Type B pancreatic cell (in vitro differentiated cells): Measurements from ENCODE around the gene CCDC38. TPM values are rescaled to one million over a fixed set of nuclear protein-coding genes. Genes with fewer than 3 reads are reported as not detected.

Experiments
- DNase-seq: peaks from one replicate; pipeline ENCODE4 v3.0.0; 2021; ENCODE audit warnings: mixed read lengths; ENCODE audit not compliant: unreplicated experiment; ENCODE audit errors: extremely low spot score
- H3K27ac Mint-ChIP-seq: 2 replicates; pipeline ENCODE4 v1.8.0; 2021; ENCODE audit warnings: mild to moderate bottlenecking, mixed read lengths
- H3K27me3 Mint-ChIP-seq: 2 replicates; pipeline ENCODE4 v1.8.0; 2021; ENCODE audit warnings: mixed read lengths
- H3K36me3 Mint-ChIP-seq: 2 replicates; pipeline ENCODE4 v1.8.0; 2021; ENCODE audit warnings: mixed read lengths
- H3K4me1 Mint-ChIP-seq: one replicate; pipeline ENCODE4 v1.8.0; 2021; ENCODE audit warnings: mixed read lengths; ENCODE audit not compliant: unreplicated experiment
- H3K4me3 Mint-ChIP-seq: 2 replicates; pipeline ENCODE4 v1.8.0; 2021; ENCODE audit warnings: mild to moderate bottlenecking, mixed read lengths
- H3K9me3 Mint-ChIP-seq: 2 replicates; pipeline ENCODE4 v1.8.0; 2021; ENCODE audit warnings: mixed read lengths
- total RNA-seq: library from RNA; stranded (reverse); gene quantifications from 2 replicates; pipeline ENCODE4 v1.2.1, GENCODE V29; 2021; ENCODE audit warnings: low replicate concordance
- TF ChIP-seq, protein P1 (sequence below): fragments of 200-600 bp; sonication (generic); conservative IDR thresholded peaks from 2 replicates; pipeline ENCODE4 v1.5.0; 2021; ENCODE audit warnings: antibody characterized with exemption, mild to moderate bottlenecking

CCDC38 gene
- total RNA-seq, 1 donor from 2014 or later: 0.29 TPM

- peaks cover 3% of the 10 kb centered on the region for H3K27me3 Mint-ChIP-seq
- no peak overlapping the region for H3K4me3 Mint-ChIP-seq
- DNase-seq: no peak
- no peaks in the 10 kb centered on the region for H3K9me3 Mint-ChIP-seq
- H3K4me1 Mint-ChIP-seq: peaks cover 4% of the 10 kb centered on the region
- H3K36me3 Mint-ChIP-seq: no peaks in the 10 kb centered on the region
- TF ChIP-seq, protein P1, sequence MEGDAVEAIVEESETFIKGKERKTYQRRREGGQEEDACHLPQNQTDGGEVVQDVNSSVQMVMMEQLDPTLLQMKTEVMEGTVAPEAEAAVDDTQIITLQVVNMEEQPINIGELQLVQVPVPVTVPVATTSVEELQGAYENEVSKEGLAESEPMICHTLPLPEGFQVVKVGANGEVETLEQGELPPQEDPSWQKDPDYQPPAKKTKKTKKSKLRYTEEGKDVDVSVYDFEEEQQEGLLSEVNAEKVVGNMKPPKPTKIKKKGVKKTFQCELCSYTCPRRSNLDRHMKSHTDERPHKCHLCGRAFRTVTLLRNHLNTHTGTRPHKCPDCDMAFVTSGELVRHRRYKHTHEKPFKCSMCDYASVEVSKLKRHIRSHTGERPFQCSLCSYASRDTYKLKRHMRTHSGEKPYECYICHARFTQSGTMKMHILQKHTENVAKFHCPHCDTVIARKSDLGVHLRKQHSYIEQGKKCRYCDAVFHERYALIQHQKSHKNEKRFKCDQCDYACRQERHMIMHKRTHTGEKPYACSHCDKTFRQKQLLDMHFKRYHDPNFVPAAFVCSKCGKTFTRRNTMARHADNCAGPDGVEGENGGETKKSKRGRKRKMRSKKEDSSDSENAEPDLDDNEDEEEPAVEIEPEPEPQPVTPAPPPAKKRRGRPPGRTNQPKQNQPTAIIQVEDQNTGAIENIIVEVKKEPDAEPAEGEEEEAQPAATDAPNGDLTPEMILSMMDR: no peak
- no peak overlapping the region for H3K27ac Mint-ChIP-seq
Observed at GRCh38 chr12:95962222-95962621, 19.8 kb upstream of the CCDC38 start.

DNA sequence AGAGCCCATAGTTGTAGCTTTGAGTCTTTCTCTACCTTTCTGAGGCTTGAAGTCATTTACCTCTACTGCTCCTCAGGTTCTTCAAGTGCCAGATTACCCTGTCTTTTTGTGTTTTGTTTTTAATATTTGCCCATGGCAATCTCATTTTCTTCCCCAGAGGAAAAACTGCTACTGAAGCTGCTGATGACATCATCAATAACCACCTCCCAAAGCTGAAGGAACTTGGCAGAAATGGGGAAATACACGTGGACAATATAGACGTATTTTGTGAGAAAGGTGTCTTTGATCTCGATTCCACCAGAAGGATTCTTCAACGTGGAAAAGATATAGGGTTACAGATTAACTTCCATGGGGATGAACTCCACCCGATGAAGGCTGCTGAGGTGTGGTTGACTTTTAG is 17.8 kb upstream of the CCDC38 start:
- Mint-ChIP-seq H3K4me1 (no peaks in the 10 kb centered on the region), H3K27ac (no peak overlapping the region), H3K4me3 (no peak overlapping the region)

GRCh38 chr12:95959107-95959506 is 16.7 kb upstream of the CCDC38 start:
- Mint-ChIP-seq H3K36me3 (no peaks in the 10 kb centered on the region), H3K9me3 (no peaks in the 10 kb centered on the region), H3K4me3 (no peak overlapping the region), H3K4me1 (no peaks in the 10 kb centered on the region), H3K27ac (no peak overlapping the region), H3K27me3 (peaks cover 3% of the 10 kb centered on the region)
- no peak for DNase-seq
- TF ChIP-seq, protein P1: peak; percentile 50

More for the DNA sequence above, 17.8 kb upstream of the CCDC38 start:
- no peaks in the 10 kb centered on the region for H3K36me3 Mint-ChIP-seq
- peaks cover 3% of the 10 kb centered on the region for H3K27me3 Mint-ChIP-seq
- TF ChIP-seq, protein P1: no peak
- no peaks in the 10 kb centered on the region for H3K9me3 Mint-ChIP-seq
- DNase-seq: no peak

GRCh38 chr12:95956557-95957145 is 14.2 kb upstream of the CCDC38 start:
- no peaks in the 10 kb centered on the region for H3K4me1 Mint-ChIP-seq
- no peaks in the 10 kb centered on the region for H3K36me3 Mint-ChIP-seq
- no peak for DNase-seq
- no peak overlapping the region for H3K27ac Mint-ChIP-seq
- H3K27me3 Mint-ChIP-seq: peaks cover 8% of the 10 kb centered on the region
- TF ChIP-seq, protein P1: no peak
- no peak overlapping the region for H3K4me3 Mint-ChIP-seq
- no peaks in the 10 kb centered on the region for H3K9me3 Mint-ChIP-seq

DNA sequence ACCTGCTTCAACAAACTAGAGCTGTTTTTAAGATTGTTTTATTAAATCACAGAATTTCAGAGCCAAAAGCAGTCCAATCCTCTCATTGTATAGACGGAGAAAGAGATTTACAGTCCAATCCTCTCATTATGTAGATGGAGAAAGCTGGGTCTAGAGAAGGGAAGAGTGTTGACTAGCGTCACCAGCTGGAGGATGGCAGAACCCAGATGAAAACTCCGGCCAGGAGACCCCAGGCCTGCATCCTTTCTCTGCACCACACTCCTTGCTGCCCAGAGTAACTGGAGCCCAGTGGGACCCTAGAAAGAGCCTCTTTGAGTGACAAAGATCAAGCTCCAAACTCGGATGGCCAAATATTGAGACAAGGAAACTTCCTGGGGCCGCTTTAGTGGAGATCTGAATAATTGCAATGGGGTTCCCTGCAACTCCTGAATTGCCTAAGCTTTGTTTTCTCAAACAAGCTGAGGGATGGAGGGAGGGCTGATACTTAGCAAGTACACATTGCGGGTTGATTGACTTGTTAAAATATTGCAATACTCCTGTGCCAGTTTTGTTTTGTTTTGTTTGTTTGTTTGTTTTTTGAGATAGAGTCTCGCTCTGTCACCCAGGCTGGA is 13.2 kb upstream of the CCDC38 start:
- Mint-ChIP-seq H3K4me3 (no peak overlapping the region), H3K27ac (no peak overlapping the region), H3K36me3 (no peaks in the 10 kb centered on the region), H3K27me3 (peaks cover 14% of the 10 kb centered on the region), H3K9me3 (no peaks in the 10 kb centered on the region), H3K4me1 (no peaks in the 10 kb centered on the region)
- no peak for DNase-seq
- TF ChIP-seq, protein P1: no peak
